ENCODE data around the gene SDK1. TPM values are rescaled to one million over a fixed set of nuclear protein-coding genes. Genes with fewer than 3 reads are reported as not detected.

Gene SDK1
- total and polyA plus RNA-seq, 2 experiments from 2014 or later = 4.1 to 16.5 TPM

DNA sequence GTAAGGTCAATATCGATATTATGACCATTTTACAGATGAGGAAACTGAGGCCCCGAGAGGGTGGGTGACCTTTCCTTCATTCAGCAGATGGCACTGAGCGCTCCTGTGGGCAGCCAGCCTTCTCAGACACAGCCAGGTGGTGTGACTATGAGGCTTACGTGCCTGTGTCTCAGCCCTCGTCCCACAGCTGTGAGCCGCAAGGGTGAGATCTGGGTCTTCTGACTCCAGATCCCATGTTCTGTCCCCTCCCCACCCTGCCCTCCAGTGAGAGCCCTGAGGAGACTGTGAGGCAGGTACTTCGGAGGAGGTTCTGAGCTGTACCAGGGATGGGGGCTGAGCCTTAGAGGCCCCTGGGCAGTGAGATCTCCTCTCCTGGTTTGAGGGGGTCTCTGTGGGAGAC, 767.2 kb downstream of the SDK1 start:
- DNase-seq (ENCODE audit: low read depth in 1 of 2, low spot score in 1 of 2) = no peak
- peaks cover 21% of the 10 kb centered on the region for H3K4me1 ChIP-seq (ENCODE audit: low read depth)
- TF ChIP-seq CTCF (IDR thresholded peaks at IDR 0.05; ENCODE audit: low read depth, low read length) = no peak
- peak overlapping the region; percentile 59 for H3K27ac ChIP-seq
- H3K4me3 ChIP-seq = no peak overlapping the region
- H3K9me3 ChIP-seq (ENCODE audit: low read depth) = no peaks in the 10 kb centered on the region
- no peaks in the 10 kb centered on the region for H3K36me3 ChIP-seq
- H3K27me3 ChIP-seq = no peaks in the 10 kb centered on the region

GRCh38 chr7:4069268-4070095, 768.4 kb downstream of the SDK1 start:
- DNase-seq (ENCODE audit: low read depth in 1 of 2, low spot score in 1 of 2) = peak in 1 of 2 donors; percentile 31
- no peaks in the 10 kb centered on the region for H3K36me3 ChIP-seq
- H3K9me3 ChIP-seq (ENCODE audit: low read depth) = no peaks in the 10 kb centered on the region
- no peak for TF ChIP-seq CTCF (IDR thresholded peaks at IDR 0.05; ENCODE audit: low read depth, low read length)
- H3K27ac ChIP-seq = peak overlapping the region; percentile 59
- H3K4me3 ChIP-seq = no peak overlapping the region
- H3K4me1 ChIP-seq (ENCODE audit: low read depth) = peaks cover 21% of the 10 kb centered on the region
- no peaks in the 10 kb centered on the region for H3K27me3 ChIP-seq

DNA sequence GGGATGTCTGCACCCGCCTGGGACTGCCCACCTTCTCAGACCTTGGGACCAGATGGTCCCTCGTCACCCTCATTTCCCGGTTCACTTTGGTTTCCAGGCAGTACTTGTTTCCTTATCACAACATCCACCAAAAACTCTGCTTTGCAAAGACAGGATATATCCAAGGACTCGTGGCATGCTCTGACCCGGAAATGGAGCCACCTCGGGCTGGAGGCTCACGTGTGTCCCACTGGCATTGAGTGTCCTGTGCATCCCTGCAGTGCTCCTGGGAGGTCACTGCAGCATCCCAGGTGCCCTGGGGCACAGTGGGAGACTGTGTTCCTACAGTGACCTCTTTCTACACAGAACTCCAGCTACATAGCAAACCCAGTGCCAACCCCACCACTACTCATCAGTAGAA, 769.2 kb downstream of the SDK1 start:
- Histone ChIP-seq H3K27ac (no peak overlapping the region), H3K4me3 (no peak overlapping the region), H3K27me3 (no peaks in the 10 kb centered on the region), H3K9me3 (ENCODE audit: low read depth) (no peaks in the 10 kb centered on the region), H3K4me1 (ENCODE audit: low read depth) (peaks cover 21% of the 10 kb centered on the region), H3K36me3 (no peaks in the 10 kb centered on the region)
- DNase-seq (ENCODE audit: low read depth in 1 of 2, low spot score in 1 of 2) = no peak
- no peak for TF ChIP-seq CTCF (IDR thresholded peaks at IDR 0.05; ENCODE audit: low read depth, low read length)

- no peak overlapping the region for H3K4me3 ChIP-seq
- no peak overlapping the region for H3K27ac ChIP-seq
- no peaks in the 10 kb centered on the region for H3K27me3 ChIP-seq
- no peak for DNase-seq (ENCODE audit: low read depth in 1 of 2, low spot score in 1 of 2)
- TF ChIP-seq CTCF (IDR thresholded peaks at IDR 0.05; ENCODE audit: low read depth, low read length) = no peak
- peaks cover 21% of the 10 kb centered on the region for H3K4me1 ChIP-seq (ENCODE audit: low read depth)
- H3K9me3 ChIP-seq (ENCODE audit: low read depth) = no peaks in the 10 kb centered on the region
- H3K36me3 ChIP-seq = no peaks in the 10 kb centered on the region
Observed at GRCh38 chr7:4071370-4072058, 770.5 kb downstream of the SDK1 start.

- Histone ChIP-seq H3K9me3 (ENCODE audit: low read depth) (no peaks in the 10 kb centered on the region), H3K36me3 (no peaks in the 10 kb centered on the region), H3K27me3 (no peaks in the 10 kb centered on the region), H3K4me3 (no peak overlapping the region), H3K27ac (no peak overlapping the region), H3K4me1 (ENCODE audit: low read depth) (peaks cover 16% of the 10 kb centered on the region)
- no peak for TF ChIP-seq CTCF (IDR thresholded peaks at IDR 0.05; ENCODE audit: low read depth, low read length)
- DNase-seq (ENCODE audit: low read depth in 1 of 2, low spot score in 1 of 2) = no peak
Observed at GRCh38 chr7:4072161-4072925, 771.3 kb downstream of the SDK1 start.
